HepG2 (cell line): ENCODE measurements around the gene IQCK. TPM values are rescaled to one million over a fixed set of nuclear protein-coding genes. Genes with fewer than 3 reads are reported as not detected.

Experiments used
- ATAC-seq: fragments of 200-7000 bp; cut with Tn5 transposase; 3 replicates; pipeline ENCODE4 v1.9.1; 2020; ENCODE audit warnings: mild to moderate bottlenecking, moderate library complexity
- BruUV-seq: library from RNA; stranded (reverse); fragments of 400-500 nt; replicated peaks from 2 replicates; lab custom pipeline; 2021; lab: Mats Ljungman, UMichigan
- CTCF ChIA-PET: fragments of 300-600 bp; formaldehyde crosslinking; extraction: SDS; loops from one replicate; lab custom pipeline; 2021; ENCODE audit warnings: low total read pairs, inconsistent platforms, low intra/inter-chr PET ratio; lab: Yijun Ruan, JAX
- POLR2A ChIA-PET: fragments of 350-600 bp; sonication (Branson Sonifier 250); formaldehyde crosslinking; loops from one replicate; lab custom pipeline; 2020; ENCODE audit warnings: antibody characterized with exemption, inconsistent platforms; lab: Yijun Ruan, JAX
- DNase-seq: peaks from one replicate; pipeline ENCODE4 v3.0.0-alpha.2; 2015; ENCODE audit warnings: low spot score
- FAIRE-seq: peaks from 3 replicates; lab custom pipeline; 2011; peaks lifted over from hg19 to GRCh38; lab: Jason Lieb, UNC
- H2AFZ ChIP-seq: one replicate; pipeline ENCODE4 v1.6.1; 2011; ENCODE audit warnings: low read length, inconsistent platforms
- H3K27ac ChIP-seq: fragments of 300-600 bp; 3 replicates; pipeline ENCODE4 v1.8.0; 2011; ENCODE audit warnings: mixed run types, mild to moderate bottlenecking, mixed read lengths, low read length, inconsistent platforms; ENCODE audit not compliant: insufficient read depth; ENCODE audit errors: extremely low read length
- H3K27me3 ChIP-seq, 2 experiments: fragments of 200-600 bp in 1 of 2; 2 replicates in 1 of 2; 3 replicates in 1 of 2; pipeline versions ENCODE4 v1.6.0 to v1.8.0; 2011; ENCODE audit warnings: low read length in 2 of 2, mild to moderate bottlenecking in 2 of 2, moderate library complexity in 2 of 2, inconsistent platforms in 1 of 2; ENCODE audit not compliant: insufficient read depth in 2 of 2, control insufficient read depth in 1 of 2
- H3K36me3 ChIP-seq, 2 experiments: fragments of 200-600 bp in 1 of 2; replicated peaks in 1 of 2; 2 replicates in 1 of 2; 3 replicates in 1 of 2; pipeline versions ENCODE4 v1.5.1 to v1.8.0; 2011; ENCODE audit warnings: low read length in 2 of 2, inconsistent platforms in 1 of 2; ENCODE audit not compliant: insufficient read depth in 2 of 2, control insufficient read depth in 1 of 2
- H3K4me1 ChIP-seq: 2 replicates; pipeline ENCODE4 v1.5.1; 2012; ENCODE audit warnings: low read length, inconsistent platforms; ENCODE audit not compliant: insufficient read depth
- H3K4me2 ChIP-seq: 2 replicates; pipeline ENCODE4 v1.6.0; 2011; ENCODE audit warnings: low read depth, low read length, inconsistent platforms
- H3K4me3 ChIP-seq, 3 experiments: fragments of 200-600 bp in 1 of 3; sonication (generic), shearing (Covaris generic) in 1 of 3; replicated peaks in 1 of 3; 2 replicates each; pipeline ENCODE4 v1.5.1; 2011 to 2016; ENCODE audit warnings: low read length in 3 of 3, inconsistent platforms in 2 of 3, low read depth in 2 of 3, mild to moderate bottlenecking in 2 of 3, control low read depth in 1 of 3, mixed read lengths in 1 of 3; ENCODE audit not compliant: insufficient read depth in 1 of 3
- H3K79me2 ChIP-seq: one replicate; pipeline ENCODE4 v1.6.1; 2011; ENCODE audit warnings: low read length, inconsistent platforms; ENCODE audit not compliant: insufficient read depth
- H3K9ac ChIP-seq: 2 replicates; pipeline ENCODE4 v1.6.0; 2011; ENCODE audit warnings: mild to moderate bottlenecking, low read depth, low read length, inconsistent platforms; ENCODE audit not compliant: insufficient read depth
- H3K9me3 ChIP-seq: 2 replicates; pipeline ENCODE4 v1.5.1; 2012; ENCODE audit warnings: mild to moderate bottlenecking, low read length
- H4K20me1 ChIP-seq: 2 replicates; pipeline ENCODE4 v1.6.0; 2011; ENCODE audit warnings: inconsistent platforms, mild to moderate bottlenecking, low read length, moderate library complexity; ENCODE audit not compliant: insufficient read depth
- DRAP1 ChIP-seq: IDR thresholded peaks from 2 replicates; pipeline ENCODE4 v1.6.1; 2016; ENCODE audit warnings: missing genetic modification reagents, missing compliant biosample characterization
- HNF1B ChIP-seq: sonication (generic); formaldehyde crosslinking; IDR thresholded peaks from 2 replicates; pipeline ENCODE4 v1.5.1; 2020; ENCODE audit warnings: mild to moderate bottlenecking, moderate library complexity, missing genetic modification reagents
- HNRNPK ChIP-seq: fragments of 200-400 bp; formaldehyde crosslinking; IDR thresholded peaks from 2 replicates; pipeline ENCODE4 v1.6.1; 2018; ENCODE audit warnings: low read length, low read depth, moderate library complexity, mild to moderate bottlenecking; ENCODE audit not compliant: poor library complexity, severe bottlenecking
- JUN ChIP-seq: sonication (generic); formaldehyde crosslinking; IDR thresholded peaks from 2 replicates; pipeline ENCODE4 v1.4.0; 2020; ENCODE audit warnings: mild to moderate bottlenecking, missing genetic modification reagents
- MAF1 ChIP-seq: sonication (generic); formaldehyde crosslinking; IDR thresholded peaks from 2 replicates; pipeline ENCODE4 v1.5.0; 2020; ENCODE audit warnings: missing genetic modification reagents, borderline replicate concordance
- MXD4 ChIP-seq: IDR thresholded peaks from 2 replicates; pipeline ENCODE4 v1.6.1; 2016; ENCODE audit warnings: mild to moderate bottlenecking, missing biosample characterization, missing genetic modification reagents
- PBX2 ChIP-seq: IDR thresholded peaks from 2 replicates; pipeline ENCODE4 v1.6.1; 2016; ENCODE audit warnings: control low read depth
- RARA ChIP-seq: IDR thresholded peaks from 2 replicates; pipeline ENCODE4 v1.6.1; 2016; ENCODE audit warnings: missing genetic modification reagents, missing compliant biosample characterization
- STAT5B ChIP-seq: sonication (generic); formaldehyde crosslinking; IDR thresholded peaks from 2 replicates; pipeline ENCODE4 v1.4.0; 2020; ENCODE audit warnings: missing genetic modification reagents
- ZFP1 ChIP-seq: IDR thresholded peaks from 2 replicates; pipeline ENCODE4 v1.6.1; 2016
- ZNF317 ChIP-seq: sonication (generic); formaldehyde crosslinking; IDR thresholded peaks from 2 replicates; pipeline ENCODE4 v1.5.0; 2020; ENCODE audit warnings: mild to moderate bottlenecking, missing genetic modification reagents
- ZNF773 ChIP-seq: sonication (generic); formaldehyde crosslinking; IDR thresholded peaks from 2 replicates; pipeline ENCODE4 v1.4.0; 2020; ENCODE audit warnings: missing genetic modification reagents, borderline replicate concordance
- whole genome bisulfite sequencing: methylation state at CpG from one replicate; pipeline ENCODE4 v1.1.6; 2017; ENCODE audit warnings: low lambda C conversion rate; 5-methylcytosine and 5-hydroxymethylcytosine counted together
- in situ Hi-C: cut with HindIII; loops from 2 replicates; pipeline ENCODE4 v1.10.0; 2017; ENCODE audit warnings: low pct_unique_long_range_greater_than_20kb; ENCODE audit not compliant: extremely low pct_ligation_motif_present
- intact Hi-C: fragments of 100-400 bp; cut with micrococcal nuclease; formaldehyde crosslinking; loops from one replicate; pipeline ENCODE4 v1.10.0; 2022; ENCODE audit not compliant: unreplicated experiment
- polyA plus RNA-seq, 8 experiments: library from polyadenylated mRNA; depleted of rRNA in 3 of 8; stranded (reverse) in 7 of 8; unstranded in 1 of 8; fragments of >200 nt; fragmentation: Illumina TruSeq in 4 of 8; extraction: Trizol in 4 of 8; gene quantifications; 2 replicates each; pipeline versions ENCODE4 v1.2.1 to v1.2.3, GENCODE V29; 2011 to 2016; ENCODE audit warnings: low read depth in 4 of 8, missing spikeins in 1 of 8, mixed read lengths in 1 of 8; ENCODE audit not compliant: insufficient read depth in 1 of 8
- total RNA-seq, 5 experiments: library from RNA; depleted of rRNA; stranded (reverse); fragments of >200 nt; fragmentation: Illumina TruSeq; extraction: Trizol; gene quantifications; 2 replicates each; pipeline ENCODE4 v1.2.3, GENCODE V29; 2016; ENCODE audit warnings: low read depth in 1 of 5

IQCK gene
- total and polyA plus RNA-seq, 2 of the 13 experiments (the other 11 are each of a cell fraction or from before 2014, with no cell fraction given): 5.1 to 7.3 TPM

GRCh38 chr16:19715566-19715965, 2.5 kb upstream of the IQCK start:
- CTCF ChIA-PET: no interaction called here
- peaks cover 37% of the 10 kb centered on the region for H3K79me2 ChIP-seq
- H3K4me1 ChIP-seq: peaks cover 48% of the 10 kb centered on the region
- no peak overlapping the region for H3K9ac ChIP-seq
- peaks cover 4% of the 10 kb centered on the region for H4K20me1 ChIP-seq
- in situ Hi-C loops: loop anchor here (5.0 kb wide), 1 partner anchor 172 kb away; no protein-coding TSS in a partner anchor
- TF ChIP-seq RARA (CRISPR knock-in tag) (no peak), HNRNPK (no peak), MXD4 (CRISPR knock-in tag) (no peak), DRAP1 (CRISPR knock-in tag) (no peak), ZFP1 (CRISPR knock-in tag) (no peak), ZNF317 (no peak), STAT5B (no peak), PBX2 (CRISPR knock-in tag) (no peak), JUN (CRISPR knock-in tag) (no peak), HNF1B (CRISPR knock-in tag) (no peak), MAF1 (CRISPR knock-in tag) (no peak), ZNF773 (CRISPR knock-in tag) (no peak)
- TF ChIP-seq, all 625 proteins: peak for 0
- 100% methylated on average over 5 of the region's 5 CpGs for WGBS
- Histone ChIP-seq H3K36me3 (peaks cover 15 to 22% of the 10 kb centered on the region in 2 experiments), H2AFZ (no peak overlapping the region), H3K4me2 (no peak overlapping the region), H3K27ac (no peak overlapping the region), H3K4me3 (no peak overlapping the region), H3K27me3 (no peaks in the 10 kb centered on the region; a peak in 1 of 5 replicates), H3K9me3 (no peaks in the 10 kb centered on the region)
- ATAC-seq: no peak
- FAIRE-seq: no peak
- BruUV-seq: no TSS peak
- intact Hi-C loops: loop anchor here (5.0 kb wide), 2 partner anchors 37 to 172 kb away; no protein-coding TSS in a partner anchor
- no peak for DNase-seq
- POLR2A ChIA-PET: no interaction called here
